HG03442 (cell line): ENCODE data around the gene DIS3L2.
"Not testable (repeated sequence)": the region's sequence is repeated elsewhere in the genome, so short reads cannot be mapped to it uniquely, and the experiment has no call there.

Source experiments
- ATAC-seq: cut with Tn5 transposase; IDR thresholded peaks from one replicate; pipeline ENCODE4 v1.9.1; 2021; ENCODE audit warnings: mild to moderate bottlenecking, moderate library complexity; ENCODE audit not compliant: unreplicated experiment

DIS3L2 gene

DNA sequence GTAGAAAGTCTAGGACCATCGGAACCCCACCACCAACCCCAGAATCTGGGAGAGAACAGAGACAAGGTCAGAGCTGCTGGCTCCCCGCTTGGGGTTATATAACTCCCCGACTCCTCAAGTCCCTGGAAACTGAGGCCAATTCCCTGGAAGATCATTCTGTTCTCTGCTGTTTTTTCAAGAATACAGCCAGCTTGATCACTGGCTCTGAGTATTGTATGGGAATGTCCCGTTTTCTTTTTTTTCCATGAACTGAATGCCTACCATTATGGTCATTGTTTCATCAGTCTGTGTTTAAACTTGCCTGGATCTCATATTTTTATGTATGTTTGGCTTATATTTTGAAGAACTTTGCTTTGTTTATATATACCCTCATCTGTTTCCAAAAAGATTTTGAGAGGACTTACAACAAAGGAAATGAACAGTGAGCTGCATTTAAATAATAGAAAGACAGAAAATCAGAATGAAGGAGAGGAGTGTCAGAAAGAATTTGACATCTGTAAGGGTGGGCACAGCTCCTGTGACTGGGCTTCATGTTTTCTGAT is 327.0 kb downstream of the DIS3L2 start:
- no peak for ATAC-seq

DNA sequence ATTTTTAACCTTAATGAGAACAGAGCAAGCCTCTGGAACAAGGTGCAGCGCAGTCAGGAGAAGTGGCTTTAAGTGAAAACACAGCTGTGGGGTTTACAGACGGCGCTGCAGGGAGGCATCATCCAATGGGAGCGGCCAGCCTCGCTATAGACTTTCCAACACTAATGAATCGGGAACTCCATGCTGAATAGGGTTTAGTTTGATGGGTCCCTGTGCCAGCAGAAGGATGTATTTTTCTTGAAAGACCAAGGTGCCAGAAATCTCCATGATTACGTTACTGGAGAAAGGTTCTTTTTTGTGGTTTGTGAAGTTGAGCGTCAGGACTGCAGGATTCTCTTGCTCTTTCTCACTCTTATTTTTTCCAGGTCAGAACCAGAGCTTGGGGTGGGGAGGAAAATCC is 329.2 kb downstream of the DIS3L2 start:
- no peak for ATAC-seq

DNA sequence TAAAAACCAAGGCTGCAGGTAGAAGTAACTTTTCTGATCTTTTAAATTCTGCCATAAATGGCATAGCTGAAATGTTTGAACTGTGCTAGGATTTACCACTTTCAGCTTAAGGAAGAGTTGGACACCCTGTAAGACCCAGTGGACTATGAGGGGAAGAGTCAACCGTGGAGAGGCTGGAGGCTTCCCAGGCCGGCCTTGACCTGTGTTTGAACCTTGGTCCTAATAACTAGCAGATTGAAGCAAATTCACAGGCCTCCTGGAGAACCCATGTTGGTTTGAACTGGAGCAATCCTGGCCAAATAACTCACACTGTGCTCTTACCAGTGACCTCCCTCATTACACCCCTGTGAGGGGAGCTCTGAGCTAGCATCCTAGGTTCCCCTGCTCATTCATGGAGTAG is 329.8 kb downstream of the DIS3L2 start:
- ATAC-seq = no peak

DNA sequence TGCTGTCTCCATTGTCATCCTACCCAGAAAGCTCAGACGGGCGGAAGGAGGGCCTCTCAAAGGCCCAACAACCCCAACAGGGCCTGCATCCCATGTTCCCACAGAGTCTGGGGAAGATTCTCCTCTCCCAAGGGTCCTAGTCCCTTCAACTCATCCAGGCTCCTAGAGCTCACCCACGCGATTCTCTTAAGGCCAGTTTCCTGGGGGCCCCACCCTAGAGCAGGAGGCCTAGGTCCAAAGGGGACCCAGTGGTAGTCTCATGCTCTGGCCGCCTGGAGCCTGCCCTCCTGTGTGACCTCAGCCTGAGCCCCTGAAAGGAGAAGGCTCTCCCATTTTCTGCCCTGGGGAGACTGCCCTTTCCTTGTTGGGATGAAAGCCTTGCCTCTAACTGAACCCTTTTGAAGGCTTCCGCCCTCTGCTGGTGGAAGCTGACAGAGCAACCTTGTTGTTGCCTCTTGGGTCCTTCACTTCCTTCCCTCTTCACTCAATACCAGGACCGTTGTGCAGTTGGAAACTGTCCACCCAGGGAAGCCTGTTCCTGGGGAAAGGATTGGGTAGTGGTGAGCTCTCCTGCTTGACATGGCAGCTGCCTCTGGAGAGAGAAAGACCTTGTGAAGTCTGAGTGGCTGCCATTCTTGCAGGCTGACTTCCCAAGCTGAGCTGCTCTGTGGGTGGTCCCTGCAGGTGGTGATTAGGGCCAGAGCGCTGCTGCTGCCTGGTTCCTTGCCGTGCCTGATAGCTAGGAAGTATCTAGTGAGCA is 331.1 kb downstream of the DIS3L2 start:
- ATAC-seq = peak; percentile 55

DNA sequence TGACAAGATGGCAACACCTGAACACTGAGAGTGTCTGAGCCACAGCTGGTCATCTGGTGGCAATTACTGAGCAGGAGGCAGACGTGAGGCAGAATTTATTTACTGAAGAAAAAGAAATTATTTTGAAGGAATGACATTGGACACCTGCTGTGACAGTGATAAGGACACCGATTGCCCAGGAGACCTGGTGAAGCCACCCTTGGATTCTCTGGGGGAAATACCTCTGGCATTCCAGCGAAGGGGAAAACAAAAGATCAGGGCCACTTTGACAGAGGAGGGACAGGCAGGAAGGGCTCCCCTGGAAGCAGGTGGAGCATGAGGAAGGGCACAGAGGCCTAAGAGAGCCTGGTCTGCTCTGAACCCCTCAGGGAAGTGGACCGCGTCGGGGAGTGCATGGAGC is 331.7 kb downstream of the DIS3L2 start:
- ATAC-seq = no peak

DNA sequence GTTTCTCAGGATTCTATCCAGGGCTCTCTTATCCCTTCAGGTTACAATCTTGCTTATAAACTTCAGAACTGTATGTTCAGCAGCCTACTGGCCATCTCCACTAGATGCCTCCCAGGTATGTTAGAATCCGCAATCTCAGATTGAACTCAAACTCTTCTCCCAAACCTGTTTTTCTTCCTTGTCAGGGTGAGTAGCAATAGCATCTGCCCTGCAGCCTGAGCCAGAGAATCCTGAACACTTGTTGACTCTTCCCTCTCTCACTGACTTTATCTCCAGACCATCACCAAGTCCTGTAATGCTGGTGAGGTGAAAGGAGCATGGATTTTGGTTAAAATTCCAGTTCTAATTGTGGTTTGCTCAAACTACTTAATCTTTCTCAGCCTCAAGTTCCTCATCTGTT is 334.5 kb downstream of the DIS3L2 start:
- ATAC-seq = no peak

DNA sequence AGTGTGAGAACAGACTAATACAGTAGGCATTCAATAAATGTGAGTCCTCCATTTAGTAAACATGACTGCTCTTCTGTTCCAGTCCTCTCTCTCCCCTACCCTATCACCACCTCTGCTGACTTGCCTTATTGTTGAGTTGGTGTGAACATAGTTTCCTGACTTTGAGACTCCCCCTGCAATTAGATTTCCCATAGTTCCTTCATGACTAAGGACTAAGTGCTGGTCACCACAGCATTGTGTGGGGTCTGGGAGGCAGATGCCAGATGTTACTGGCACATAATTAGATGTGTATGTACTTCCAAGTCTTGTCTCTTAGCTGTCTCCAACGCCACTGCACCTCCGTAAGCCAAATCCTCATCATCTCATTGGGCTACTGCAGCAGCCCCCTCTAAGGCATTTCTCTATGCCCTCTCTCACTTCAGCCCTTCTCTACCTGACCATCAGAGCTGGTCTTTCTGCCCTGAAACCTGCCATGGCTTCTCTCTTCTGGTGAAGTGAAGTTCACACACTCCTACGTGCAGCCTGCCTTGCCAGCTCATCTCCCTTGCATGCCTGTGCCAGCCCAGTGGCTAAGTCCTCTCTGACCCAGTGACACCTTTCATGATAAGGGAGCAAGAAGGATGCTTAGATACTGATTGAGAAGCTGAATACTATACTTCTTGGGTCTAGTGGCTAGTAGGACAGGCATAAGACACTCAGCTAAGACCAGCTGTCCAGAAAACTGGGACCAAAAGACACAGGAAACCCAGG is 335.4 kb downstream of the DIS3L2 start:
- no peak for ATAC-seq

DNA sequence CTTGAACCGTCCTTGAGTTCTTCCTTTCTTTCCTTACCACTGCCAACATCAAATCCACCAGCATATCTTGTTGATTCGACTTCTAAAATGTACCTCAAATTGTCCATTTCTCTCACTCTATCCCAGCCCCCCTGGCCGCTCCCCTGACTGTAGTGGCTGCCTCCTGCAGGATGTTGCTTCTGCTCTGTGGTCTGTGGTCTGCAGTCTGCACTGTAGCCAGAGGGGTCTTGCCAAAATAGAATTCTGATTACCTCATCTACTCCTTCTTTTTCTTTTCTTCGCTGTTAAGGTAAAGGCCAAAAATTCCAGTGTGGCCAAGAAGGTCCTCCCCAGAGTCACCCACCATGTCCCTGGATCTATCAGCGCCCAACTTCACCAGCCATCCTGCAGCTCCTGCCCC is 337.6 kb downstream of the DIS3L2 start:
- ATAC-seq = no peak

DNA sequence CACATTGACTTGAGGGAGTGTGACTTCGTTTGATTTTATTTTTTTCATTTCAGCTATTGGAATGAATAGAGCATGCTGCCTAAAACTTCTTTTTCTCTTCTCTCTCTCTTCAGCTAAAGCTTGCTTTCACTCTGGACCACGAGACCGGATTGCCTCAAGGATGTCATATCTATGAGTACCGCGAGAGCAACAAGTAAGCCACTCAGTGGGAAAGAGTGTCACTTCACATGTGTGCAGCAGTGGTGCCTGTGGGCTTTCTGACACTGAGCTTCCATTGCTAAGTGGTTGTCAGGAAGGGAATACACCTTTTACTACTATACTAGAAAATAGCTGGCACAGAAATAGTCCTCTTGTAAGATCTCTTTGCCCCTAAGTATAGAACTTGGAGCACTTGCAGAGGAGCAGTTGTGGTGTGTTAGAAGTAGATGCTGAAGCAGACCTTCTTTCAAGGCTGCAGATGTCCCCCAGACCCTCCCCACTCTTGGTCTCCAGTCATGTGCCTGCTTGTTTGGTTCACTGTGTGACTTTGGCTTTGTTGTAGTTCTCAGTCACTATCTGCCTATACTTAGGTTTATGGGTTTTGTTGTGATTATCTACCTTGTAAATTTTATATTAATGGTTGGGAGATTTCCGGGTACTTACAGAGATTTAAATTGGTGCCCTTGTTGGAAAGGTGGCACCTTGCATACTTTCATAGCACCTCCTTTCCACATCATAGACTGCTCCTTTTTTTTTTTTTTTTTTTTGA is 338.6 kb downstream of the DIS3L2 start:
- no peak for ATAC-seq

DNA sequence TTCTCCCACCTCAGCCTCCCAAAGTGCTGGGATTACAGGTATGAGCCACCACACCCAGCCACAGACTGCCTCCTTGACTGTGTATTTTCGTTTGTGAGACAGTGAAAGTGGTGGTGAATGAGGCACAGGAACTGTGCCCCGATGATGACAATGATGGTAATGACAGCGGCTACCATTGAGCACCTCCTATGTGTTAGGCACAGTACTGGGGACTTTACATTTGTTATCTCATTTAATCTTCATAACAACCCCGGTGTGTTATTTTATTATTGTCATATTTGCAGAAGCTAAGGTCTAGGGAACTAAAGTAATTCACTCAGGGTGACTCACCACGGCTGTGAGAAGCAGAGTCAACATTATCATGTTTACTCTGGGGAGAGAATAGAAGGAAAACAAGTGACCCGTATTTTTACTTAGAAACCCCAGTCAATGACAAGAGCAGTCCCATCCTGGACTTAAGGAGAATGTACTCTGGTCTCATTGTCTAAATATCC is 339.4 kb downstream of the DIS3L2 start:
- no peak for ATAC-seq

DNA sequence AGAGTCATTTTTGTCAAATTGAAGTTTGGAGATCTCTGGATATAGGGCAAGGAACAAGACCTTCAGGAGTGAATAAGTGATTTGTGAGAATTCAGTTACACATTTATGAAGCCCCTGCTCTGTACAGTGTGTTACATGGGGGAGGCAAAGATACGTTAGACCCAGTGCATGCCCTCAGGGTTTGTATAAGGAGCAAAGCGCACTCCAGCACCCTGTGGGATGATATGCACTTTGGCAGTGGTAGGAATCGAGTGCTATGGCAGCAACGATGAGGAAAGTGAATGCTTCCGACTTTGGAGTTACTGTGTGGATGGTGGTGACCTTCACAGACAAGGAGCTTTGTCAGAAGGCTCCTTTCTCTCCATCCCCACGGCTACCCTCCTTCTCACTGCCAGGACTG is 342.7 kb downstream of the DIS3L2 start:
- no peak for ATAC-seq

DNA sequence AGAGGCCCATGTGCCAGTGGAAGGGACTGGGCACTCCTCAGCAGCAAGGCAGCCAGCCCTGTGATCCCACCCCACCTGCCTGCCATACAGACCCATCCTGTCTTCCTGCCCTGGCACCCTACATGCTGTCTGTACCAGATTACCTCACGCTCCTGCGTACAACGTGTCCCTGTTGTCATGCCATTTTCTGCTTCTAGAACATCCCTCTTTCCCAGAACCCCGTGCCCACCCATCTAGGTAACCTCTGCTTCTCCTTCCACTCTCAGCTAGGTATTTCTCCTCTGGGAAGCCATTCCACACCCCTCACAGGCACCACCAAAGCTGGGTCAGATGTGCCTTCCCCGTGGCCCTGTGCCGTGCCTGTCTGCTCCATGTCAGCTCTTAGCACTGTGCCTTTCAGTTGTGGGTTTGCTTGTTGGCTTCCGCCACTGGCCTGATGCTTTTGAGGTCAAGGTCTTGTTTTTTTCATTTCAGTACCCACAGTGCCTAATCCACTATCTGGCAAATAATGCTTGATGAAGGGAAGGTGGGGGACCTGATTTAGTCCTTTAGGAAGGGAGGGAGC is 345.3 kb downstream of the DIS3L2 start:
- ATAC-seq = no peak

DNA sequence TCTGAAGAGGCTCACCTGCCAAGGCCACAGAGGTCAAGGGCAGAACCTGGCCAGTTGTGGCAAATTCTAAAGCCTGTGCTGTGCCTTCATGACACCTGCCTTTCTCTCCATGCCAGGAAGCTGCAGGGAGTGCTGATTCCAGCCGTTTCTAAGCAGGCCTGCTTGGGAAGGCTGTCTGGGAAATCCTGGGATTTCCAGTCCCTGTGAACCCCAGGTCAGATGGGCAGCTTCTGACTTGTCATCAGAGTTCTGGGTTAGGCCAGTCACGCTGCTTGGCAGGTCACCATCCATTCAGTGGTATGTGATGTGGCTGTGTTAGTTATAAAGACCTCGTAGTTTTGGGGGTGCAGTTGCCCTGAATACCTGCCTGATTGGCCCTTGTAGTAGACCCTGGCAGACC is 346.3 kb downstream of the DIS3L2 start:
- no peak for ATAC-seq

DNA sequence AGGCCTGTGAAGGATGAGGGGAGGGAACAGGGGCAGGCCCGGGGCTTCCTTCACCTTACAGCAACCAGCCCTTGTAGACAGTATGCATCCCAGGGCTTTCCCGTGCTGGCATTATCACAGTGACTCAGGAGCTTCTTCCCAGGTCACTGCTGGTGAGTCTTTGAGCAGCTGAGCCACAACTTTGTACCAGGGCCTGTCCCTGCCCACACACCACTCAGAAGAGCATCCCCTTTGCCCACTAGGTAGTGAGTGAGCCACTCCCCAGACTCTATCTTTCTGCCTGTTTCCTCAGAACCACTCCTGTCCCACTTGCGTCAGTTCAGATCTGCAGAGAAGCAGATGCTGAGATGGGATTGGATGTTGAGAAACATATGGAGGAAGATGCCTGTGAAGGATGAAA is 347.5 kb downstream of the DIS3L2 start:
- no peak for ATAC-seq

DNA sequence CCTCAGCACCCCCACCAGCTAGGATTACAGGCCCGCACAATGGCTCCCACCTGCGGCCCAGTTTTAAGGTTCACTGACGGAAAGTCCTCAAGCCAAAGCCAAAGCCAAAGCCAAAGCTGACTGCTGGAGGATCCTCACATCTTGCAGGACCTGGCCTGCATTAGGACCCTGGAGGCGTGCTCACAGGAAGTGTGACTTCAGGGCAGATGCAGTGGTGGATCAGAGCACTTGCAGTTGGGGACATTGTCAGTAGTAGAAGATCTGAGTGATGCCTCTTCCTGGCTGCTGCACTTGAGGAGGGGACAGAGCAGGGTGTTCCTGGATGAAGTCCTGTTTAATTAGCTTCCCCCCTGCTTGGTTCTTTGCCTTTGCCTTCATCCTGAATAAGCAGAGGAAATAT is 348.1 kb downstream of the DIS3L2 start:
- no peak for ATAC-seq

DNA sequence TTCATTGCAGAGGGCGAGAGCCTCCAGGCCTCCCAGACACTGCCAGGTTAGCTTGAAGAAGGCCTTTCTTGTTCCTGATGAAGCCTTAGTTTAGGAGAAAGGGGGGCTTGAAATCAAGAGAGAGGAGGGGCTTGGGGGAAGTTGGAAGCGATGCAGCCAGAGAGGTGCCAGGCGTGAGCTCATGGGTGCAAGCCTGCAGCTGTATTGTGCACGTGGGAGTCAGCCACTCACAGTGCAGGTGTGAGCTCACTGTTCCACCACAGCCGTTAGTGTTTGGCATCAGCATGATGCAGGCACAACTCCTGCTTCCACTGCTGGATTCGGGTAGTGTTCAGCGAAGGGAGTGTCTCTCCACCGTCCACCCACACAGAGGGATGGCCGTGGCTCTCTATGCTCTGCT is 348.6 kb downstream of the DIS3L2 start:
- no peak for ATAC-seq

DNA sequence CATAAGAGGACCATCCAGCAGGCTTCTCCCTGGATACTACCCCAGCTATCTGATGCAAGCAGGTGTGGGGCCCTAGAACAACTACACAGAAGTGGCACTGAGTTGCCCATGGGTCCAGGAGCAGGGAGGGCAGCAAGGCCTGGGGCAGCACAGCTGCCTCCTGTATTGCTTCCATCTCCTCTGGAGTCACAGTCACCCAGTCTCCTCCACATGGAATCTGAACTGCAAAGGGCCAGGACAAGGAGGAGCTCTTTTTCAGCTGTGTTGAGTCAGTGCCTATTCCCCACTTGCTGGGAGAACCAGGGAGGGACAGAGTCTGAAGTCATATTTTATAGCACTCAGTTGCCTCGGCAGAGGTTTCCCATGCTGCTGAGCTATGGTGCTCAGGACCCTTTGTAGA is 349.2 kb downstream of the DIS3L2 start:
- ATAC-seq = no peak

DNA sequence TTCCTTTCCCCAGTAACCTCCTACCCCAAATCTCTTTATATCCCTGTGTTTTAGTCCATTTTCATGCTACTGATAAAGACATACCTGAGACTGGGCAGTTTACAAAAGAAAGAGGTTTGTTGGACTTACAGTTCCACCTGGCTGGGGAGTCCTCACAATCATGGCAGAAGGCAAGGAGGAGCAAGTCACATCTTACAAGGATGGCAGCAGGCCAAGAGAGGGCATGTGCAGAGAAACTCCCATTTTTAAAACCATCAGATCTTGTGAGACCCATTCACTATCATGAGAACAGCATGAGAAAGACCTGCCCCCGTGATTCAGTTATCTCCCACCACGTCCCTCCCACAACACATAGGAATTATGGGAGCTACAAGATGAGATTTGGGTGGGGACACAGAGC is 352.1 kb downstream of the DIS3L2 start:
- not testable (repeated sequence) for ATAC-seq

DNA sequence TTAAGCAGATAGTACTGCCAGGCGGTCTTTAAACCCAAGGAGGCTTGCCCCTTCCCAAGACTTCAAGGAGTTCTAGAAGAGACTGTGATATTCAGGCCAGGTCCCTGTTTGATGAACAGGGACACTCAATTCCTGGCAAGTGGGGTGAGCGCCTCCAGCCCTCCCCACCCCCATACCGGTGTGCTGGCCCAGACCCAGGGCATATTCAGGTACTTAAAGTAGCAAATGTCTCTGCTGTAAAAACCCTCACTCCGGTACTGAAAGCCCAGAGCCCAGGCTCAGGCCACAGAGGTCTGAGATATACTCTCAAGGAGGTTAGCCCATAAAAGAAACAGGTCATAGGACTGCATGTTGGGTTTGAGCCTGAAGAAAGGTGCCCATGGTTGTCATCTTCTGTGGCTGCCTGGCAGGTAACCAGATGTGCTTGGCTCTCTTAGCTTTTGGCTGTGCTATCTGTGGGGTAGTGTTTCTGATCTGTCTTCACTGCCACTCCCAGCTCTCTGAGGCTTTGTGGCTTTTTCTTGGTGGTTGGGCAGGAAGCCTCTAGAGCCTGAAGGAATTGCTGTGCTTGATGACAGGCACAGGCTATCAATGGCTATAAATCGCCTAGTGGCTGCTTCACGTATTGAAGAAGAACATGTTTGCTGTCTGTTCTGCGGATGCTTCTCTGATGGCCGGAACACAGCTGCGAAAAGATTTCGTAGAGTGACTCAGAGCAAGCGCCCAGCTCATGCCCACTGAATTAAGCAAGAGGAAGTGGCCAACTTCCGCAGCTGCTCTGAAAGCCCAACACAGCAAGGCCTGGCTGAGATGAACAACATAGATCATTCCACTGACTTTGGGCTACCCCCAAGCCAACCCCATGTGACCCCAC is 353.8 kb downstream of the DIS3L2 start:
- ATAC-seq = peak; percentile 84

DNA sequence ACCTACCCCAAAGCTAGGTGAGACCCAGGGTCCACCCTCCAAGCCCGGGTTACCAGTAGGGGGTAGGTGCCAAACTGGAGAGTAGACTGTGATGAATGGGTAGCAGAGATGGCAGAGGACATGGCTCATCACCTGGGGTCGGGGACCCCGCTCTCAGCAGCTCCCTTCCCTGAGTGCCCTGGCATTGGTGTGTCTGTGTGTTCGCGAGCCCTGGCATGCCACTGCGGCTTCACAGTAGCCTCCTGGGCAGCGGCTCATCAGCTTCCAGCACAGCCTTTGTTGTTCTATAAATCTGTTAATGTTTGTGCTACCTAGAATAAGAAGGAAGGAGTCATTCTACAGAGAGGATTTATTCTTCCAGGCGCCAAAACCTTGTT is 354.4 kb downstream of the DIS3L2 start:
- no peak for ATAC-seq
